ENCODE data around the gene USP10. TPM values are rescaled to one million over a fixed set of nuclear protein-coding genes. Genes with fewer than 3 reads are reported as not detected.

Gene USP10
- total RNA-seq, 1 donor from 2014 or later = 107 TPM

DNA sequence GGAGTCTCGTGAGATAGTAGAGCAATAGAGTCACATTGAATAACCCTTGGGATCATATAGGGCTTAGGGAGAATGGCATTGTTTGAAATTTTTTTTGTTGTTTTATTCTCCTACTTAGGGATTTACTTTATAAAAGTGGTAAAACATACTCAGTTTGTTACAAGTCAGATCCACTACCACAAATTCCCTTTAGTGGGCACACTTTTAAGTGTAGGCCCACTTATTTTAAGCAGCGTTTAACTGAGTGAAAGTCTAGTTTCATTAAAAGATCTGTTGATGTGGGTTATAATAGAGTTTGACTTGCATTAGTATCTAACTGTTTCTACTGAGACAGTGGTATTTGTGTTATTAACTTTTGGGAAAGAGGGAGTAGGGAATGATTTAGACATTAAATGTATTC is 49.3 kb downstream of the USP10 start:
- peaks cover 90% of the 10 kb centered on the region for H3K79me2 ChIP-seq (ENCODE audit: insufficient read depth, low read length)
- peaks cover 8% of the 10 kb centered on the region for H3K4me1 Mint-ChIP-seq (ENCODE audit: low read depth, unreplicated experiment)
- H3K9ac ChIP-seq (ENCODE audit: low read length) = no peak overlapping the region

DNA sequence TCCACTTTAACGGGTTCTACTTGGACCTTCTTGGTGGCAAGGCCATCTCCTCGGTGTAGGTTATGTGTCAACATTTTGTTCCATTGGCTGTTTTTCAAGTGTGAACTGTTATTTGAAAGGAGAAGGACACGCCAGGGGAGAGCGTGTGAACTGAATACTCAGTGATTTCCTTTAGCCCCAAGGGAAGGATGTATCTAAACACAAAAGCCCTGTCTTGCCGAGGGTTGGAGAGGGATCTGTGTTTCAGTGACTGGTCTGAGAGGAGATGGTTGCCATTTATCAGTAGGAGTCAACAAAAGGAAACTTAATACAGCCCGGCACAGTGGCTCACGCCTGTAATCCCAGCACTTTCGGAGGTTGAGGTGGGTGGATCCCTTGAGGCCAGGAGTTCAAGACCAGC is 50.0 kb downstream of the USP10 start:
- H3K4me3 Mint-ChIP-seq (ENCODE audit: unreplicated experiment) = no peak overlapping the region
- Histone ChIP-seq H3K36me3 (ENCODE audit: insufficient read depth, low read length) (peaks cover 6% of the 10 kb centered on the region), H3K4me3 (ENCODE audit: insufficient read depth, low read depth, low read length) (no peak overlapping the region), H3K4me2 (ENCODE audit: low read length) (no peak overlapping the region), H3K27me3 (ENCODE audit: insufficient read depth, low read length) (no peaks in the 10 kb centered on the region), H3K9me3 (ENCODE audit: insufficient read depth, low read depth, low read length) (no peaks in the 10 kb centered on the region), H4K20me1 (ENCODE audit: insufficient read depth, low read length) (peaks cover 71% of the 10 kb centered on the region), H3K9ac (ENCODE audit: low read length) (no peak overlapping the region), H3K27ac (ENCODE audit: low read depth, low read length) (no peak overlapping the region), H2AFZ (ENCODE audit: low read depth, low read length) (no peak overlapping the region), H3K4me1 (ENCODE audit: insufficient read depth, low read length) (peaks cover 15% of the 10 kb centered on the region), H3K79me2 (ENCODE audit: insufficient read depth, low read length) (peaks cover 90% of the 10 kb centered on the region)
- no peak for DNase-seq (ENCODE audit: low read depth)
- no peak overlapping the region for H3K27ac Mint-ChIP-seq (ENCODE audit: unreplicated experiment)
- H3K9me3 Mint-ChIP-seq (ENCODE audit: unreplicated experiment) = no peaks in the 10 kb centered on the region
- TF ChIP-seq EZH2 (IDR thresholded peaks at IDR 0.05; ENCODE audit: insufficient read depth, low read length) = no peak
- no peak for TF ChIP-seq CTCF (IDR thresholded peaks at IDR 0.05; ENCODE audit: insufficient read depth, low read depth, low read length)
- peaks cover 8% of the 10 kb centered on the region for H3K4me1 Mint-ChIP-seq (ENCODE audit: low read depth, unreplicated experiment)
- no peaks in the 10 kb centered on the region for H3K27me3 Mint-ChIP-seq (ENCODE audit: low read depth, unreplicated experiment)
- FAIRE-seq = no peak
- peaks cover 5% of the 10 kb centered on the region for H3K36me3 Mint-ChIP-seq (ENCODE audit: low read depth, unreplicated experiment)

More for the DNA sequence above, 49.3 kb downstream of the USP10 start:
- no peak overlapping the region for H3K27ac ChIP-seq (ENCODE audit: low read depth, low read length)
- DNase-seq (ENCODE audit: low read depth) (no peak), FAIRE-seq (no peak)
- H3K36me3 ChIP-seq (ENCODE audit: insufficient read depth, low read length) = peaks cover 11% of the 10 kb centered on the region
- H3K4me1 ChIP-seq (ENCODE audit: insufficient read depth, low read length) = peaks cover 10% of the 10 kb centered on the region
- H4K20me1 ChIP-seq (ENCODE audit: insufficient read depth, low read length) = peaks cover 64% of the 10 kb centered on the region
- no peak overlapping the region for H3K4me3 ChIP-seq (ENCODE audit: insufficient read depth, low read depth, low read length)
- Mint-ChIP-seq H3K4me3 (ENCODE audit: unreplicated experiment) (no peak overlapping the region), H3K36me3 (ENCODE audit: low read depth, unreplicated experiment) (peaks cover 10% of the 10 kb centered on the region), H3K9me3 (ENCODE audit: unreplicated experiment) (no peaks in the 10 kb centered on the region), H3K27ac (ENCODE audit: unreplicated experiment) (no peak overlapping the region), H3K27me3 (ENCODE audit: low read depth, unreplicated experiment) (no peaks in the 10 kb centered on the region)
- H3K9me3 ChIP-seq (ENCODE audit: insufficient read depth, low read depth, low read length) = no peaks in the 10 kb centered on the region
- no peaks in the 10 kb centered on the region for H3K27me3 ChIP-seq (ENCODE audit: insufficient read depth, low read length)
- no peak overlapping the region for H2AFZ ChIP-seq (ENCODE audit: low read depth, low read length)
- no peak for TF ChIP-seq EZH2 (IDR thresholded peaks at IDR 0.05; ENCODE audit: insufficient read depth, low read length)
- peak; percentile 15 for TF ChIP-seq CTCF (IDR thresholded peaks at IDR 0.05; ENCODE audit: insufficient read depth, low read depth, low read length)
- no peak overlapping the region for H3K4me2 ChIP-seq (ENCODE audit: low read length)

GRCh38 chr16:84750575-84750974 is 50.8 kb downstream of the USP10 start:
- Histone ChIP-seq H3K27ac (ENCODE audit: low read depth, low read length) (no peak overlapping the region), H4K20me1 (ENCODE audit: insufficient read depth, low read length) (peaks cover 79% of the 10 kb centered on the region), H3K79me2 (ENCODE audit: insufficient read depth, low read length) (peaks cover 90% of the 10 kb centered on the region), H3K4me2 (ENCODE audit: low read length) (no peak overlapping the region), H3K27me3 (ENCODE audit: insufficient read depth, low read length) (no peaks in the 10 kb centered on the region), H3K9ac (ENCODE audit: low read length) (no peak overlapping the region), H3K4me1 (ENCODE audit: insufficient read depth, low read length) (peaks cover 15% of the 10 kb centered on the region), H2AFZ (ENCODE audit: low read depth, low read length) (no peak overlapping the region), H3K9me3 (ENCODE audit: insufficient read depth, low read depth, low read length) (no peaks in the 10 kb centered on the region), H3K4me3 (ENCODE audit: insufficient read depth, low read depth, low read length) (no peak overlapping the region), H3K36me3 (ENCODE audit: insufficient read depth, low read length) (peaks cover 4% of the 10 kb centered on the region)
- Mint-ChIP-seq H3K9me3 (ENCODE audit: unreplicated experiment) (no peaks in the 10 kb centered on the region), H3K27ac (ENCODE audit: unreplicated experiment) (no peak overlapping the region), H3K4me3 (ENCODE audit: unreplicated experiment) (no peak overlapping the region), H3K4me1 (ENCODE audit: low read depth, unreplicated experiment) (peaks cover 8% of the 10 kb centered on the region), H3K27me3 (ENCODE audit: low read depth, unreplicated experiment) (no peaks in the 10 kb centered on the region), H3K36me3 (ENCODE audit: low read depth, unreplicated experiment) (peaks cover 3% of the 10 kb centered on the region)
- TF ChIP-seq EZH2 (IDR thresholded peaks at IDR 0.05; ENCODE audit: insufficient read depth, low read length) (no peak), CTCF (IDR thresholded peaks at IDR 0.05; ENCODE audit: insufficient read depth, low read depth, low read length) (no peak)
- DNase-seq (ENCODE audit: low read depth) = no peak
- no peak for FAIRE-seq
